Hematopoietic multipotent progenitor cell treated with erythropoietin and hydrocortisone succinate and interleukin-3 and kit ligand, for 15 days (in vitro differentiated cells): ENCODE measurements around the gene MRPL51.
"Not testable (repeated sequence)": the region's sequence is repeated elsewhere in the genome, so short reads cannot be mapped to it uniquely, and the experiment has no call there.

Experiments
- DNase-seq: peaks from one replicate; pipeline ENCODE4 v3.0.0-alpha.2; 2015; ENCODE audit warnings: low spot score

The MRPL51 gene

DNA sequence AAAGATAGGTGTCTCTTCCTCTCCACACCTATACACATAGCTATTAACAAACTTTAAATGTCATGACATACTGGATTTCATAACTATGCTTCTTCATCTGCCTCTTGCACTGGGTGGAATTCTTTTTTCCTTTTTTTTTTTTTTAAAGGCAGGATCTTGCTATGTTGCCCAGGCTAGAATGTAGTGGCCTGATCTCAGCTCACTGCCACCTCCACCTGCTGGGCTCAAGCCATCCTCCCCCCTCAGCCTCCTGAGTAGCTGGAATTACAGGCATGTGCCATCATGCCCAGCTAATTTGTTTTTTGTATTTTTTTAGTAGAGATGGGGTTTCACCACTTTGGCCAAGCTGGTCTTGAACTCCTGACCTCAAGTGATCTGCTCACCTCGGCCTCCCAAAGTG lies 4.8 kb downstream of the MRPL51 start:
- no peak for DNase-seq

DNA sequence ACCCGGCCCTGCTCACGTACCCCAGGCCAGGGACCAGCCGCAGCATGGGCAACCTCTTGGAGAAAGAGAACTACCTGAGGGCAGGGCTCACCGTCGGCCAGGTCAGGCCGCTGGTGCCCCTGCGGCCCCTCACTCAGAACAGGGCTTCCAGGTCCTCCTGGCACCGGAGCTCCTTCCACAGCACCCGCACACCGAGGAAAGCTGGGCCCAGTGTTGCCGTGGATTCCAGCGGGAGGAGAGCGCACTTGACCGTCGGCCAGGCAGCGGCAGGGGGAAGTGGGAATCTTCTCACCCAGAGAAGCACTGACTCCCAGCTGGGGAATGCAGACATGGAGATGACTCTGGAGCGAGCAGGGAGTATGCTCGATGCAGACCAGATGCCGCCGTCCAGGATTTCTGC lies 14.6 kb downstream of the MRPL51 start:
- no peak for DNase-seq

GRCh38 chr12:6477601-6478377 lies 15.3 kb downstream of the MRPL51 start:
- not testable (repeated sequence) for DNase-seq

DNA sequence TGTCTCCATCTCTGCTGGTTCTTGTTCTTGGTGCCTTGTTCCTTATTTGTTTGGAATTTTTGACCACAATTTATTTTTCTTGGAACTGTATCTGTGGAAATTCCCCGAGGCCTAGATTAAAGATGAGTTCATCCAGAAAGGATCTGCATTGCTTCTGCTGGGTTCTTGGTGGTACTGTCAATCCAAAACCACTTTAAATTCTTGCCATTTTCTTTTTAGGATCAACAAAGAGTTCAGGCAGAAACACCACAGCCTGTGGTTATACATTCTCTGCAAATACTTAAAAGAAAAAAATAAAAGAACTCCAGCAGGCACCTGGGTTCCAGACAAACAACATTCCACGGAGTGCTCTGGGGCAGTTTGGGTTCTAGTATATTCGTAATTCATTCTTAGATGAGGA lies 16.6 kb downstream of the MRPL51 start:
- DNase-seq = no peak

GRCh38 chr12:6475233-6475975 lies 17.7 kb downstream of the MRPL51 start:
- DNase-seq = not testable (repeated sequence)

DNA sequence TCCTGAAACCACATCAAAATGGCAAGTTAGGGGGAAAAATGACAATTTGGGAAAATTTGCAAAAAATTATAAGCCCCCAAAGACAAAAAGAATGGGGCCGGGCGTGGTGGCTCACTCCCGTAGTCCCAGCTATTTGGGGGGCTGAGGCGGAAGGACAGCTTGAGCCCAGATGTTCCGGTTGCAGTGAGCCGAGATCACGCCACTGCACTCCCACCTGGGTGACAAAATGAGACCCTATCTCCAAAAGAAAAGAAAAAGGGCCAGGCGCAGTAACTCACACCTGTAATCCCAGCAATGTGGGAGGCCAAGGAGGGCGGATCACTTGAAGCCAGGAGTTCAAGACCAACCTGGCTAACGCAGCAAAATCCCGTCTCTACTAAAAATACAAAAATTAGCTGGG lies 20.6 kb downstream of the MRPL51 start:
- no peak for DNase-seq

GRCh38 chr12:6471989-6472360 lies 21.1 kb downstream of the MRPL51 start:
- no peak for DNase-seq

DNA sequence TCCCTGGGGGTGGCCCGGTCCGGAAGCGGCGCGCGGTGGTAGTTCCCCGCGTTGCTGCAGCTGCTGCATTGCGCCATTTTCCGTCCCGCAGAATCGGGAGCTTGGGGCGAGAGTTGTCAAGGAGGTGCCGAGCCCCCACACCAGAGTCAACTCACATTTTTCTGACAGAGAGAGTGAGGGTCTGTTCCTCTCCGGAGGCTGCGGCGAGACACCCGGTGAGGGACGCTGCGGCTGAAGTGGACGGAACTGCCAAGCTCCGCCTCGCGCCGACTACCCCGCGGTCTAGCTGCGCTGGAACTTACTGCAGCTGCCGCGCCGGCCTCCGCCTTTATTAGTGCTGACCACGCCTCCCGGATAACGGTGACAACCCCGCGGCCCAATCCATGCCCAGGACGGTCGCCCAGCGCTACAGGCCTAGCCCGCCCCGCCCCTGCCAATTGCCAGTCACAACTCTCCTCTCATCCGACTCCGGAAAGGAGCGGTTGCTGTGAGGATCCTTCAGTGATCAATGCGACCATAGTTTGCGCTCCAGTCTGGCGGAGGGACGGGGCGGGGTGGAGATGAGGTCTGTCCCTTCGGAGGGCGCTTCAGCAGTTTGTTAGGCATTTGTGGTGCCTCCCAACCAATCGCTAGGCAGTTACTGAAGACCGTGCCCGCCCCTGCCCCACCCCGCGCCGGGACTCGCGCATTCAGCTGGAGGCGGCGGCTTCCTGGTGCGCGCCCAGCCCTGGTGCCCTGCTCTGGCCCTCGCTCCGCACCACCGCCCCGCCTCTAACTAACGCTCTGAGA lies 22.5 kb downstream of the MRPL51 start, which contains the start of gene VAMP1:
Gene VAMP1, minus strand, starts transcription at position 303 of the 789 bp plus-strand sequence. Its CDS starts 146 bp downstream, at position 157.
- DNase-seq = peak; percentile 96

DNA sequence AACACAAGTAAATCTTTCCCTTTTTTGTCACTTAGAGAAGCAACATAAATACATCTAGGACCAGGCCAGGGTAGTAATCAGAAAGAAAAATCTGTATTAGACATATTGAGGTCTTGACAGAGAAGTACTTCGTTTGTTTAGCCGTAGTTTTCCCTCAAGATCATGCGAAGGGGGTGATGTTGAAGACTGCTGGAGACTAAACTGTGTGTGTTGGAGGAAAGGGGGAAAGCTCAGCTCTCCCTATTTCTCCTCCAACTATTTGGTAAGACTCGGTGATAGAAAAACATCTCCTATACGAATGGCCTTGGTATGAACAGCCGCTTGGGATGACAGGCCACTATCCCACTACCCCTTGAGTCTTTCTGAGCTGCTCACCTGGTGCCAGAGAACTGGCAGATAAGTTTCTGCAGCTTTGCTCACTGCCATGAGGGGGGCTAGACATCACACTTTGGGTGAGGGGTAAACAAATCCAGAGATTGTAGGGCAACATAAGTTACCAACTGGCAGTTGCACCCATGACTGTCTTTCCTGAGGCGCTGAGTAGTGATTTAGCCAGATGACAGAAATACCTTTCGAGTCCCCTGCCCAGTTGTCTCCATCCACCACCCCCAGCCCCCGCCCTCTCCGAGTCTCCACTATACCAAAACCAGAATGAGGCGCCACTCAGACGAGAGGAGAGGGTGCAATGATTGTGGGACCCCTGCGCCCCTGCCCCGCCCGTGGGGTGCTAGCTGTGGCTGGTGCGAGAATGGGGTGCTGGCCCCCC lies 23.3 kb downstream of the MRPL51 start:
- DNase-seq = no peak

DNA sequence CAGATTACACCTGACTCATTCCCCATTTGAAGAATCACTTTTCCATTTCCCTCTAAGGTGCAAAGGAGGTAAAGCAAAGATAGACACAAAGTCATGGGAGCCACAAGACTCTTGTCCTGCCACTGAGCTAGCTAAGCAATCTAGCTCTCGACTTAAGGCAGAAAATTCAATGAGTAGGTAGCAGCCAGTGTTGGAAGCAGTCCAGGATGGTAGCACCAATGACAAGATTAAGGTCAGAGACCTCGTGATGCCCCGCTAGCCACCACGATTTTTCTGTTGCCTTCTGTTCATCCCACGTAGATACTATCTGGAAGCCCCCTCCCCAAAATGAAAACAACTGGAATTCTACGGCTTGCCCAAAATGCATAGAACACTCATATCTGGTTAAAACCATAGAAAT lies 24.0 kb downstream of the MRPL51 start:
- no peak for DNase-seq

DNA sequence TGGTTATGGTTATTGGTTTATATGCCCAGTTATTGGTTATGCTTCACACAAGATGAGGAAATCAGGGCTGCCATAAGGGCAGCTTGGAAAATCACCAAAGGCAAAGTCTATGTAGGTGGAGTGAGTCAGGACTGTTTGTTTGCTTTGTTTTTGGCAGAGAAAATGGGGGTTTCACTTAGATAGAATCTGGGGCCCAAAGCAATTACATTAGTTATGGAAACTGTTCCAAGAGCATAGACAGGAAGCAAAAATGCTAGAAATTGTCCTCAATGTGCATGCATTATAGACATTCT lies 24.8 kb downstream of the MRPL51 start:
- no peak for DNase-seq

GRCh38 chr12:6467571-6468282 lies 25.3 kb downstream of the MRPL51 start:
- not testable (repeated sequence) for DNase-seq

DNA sequence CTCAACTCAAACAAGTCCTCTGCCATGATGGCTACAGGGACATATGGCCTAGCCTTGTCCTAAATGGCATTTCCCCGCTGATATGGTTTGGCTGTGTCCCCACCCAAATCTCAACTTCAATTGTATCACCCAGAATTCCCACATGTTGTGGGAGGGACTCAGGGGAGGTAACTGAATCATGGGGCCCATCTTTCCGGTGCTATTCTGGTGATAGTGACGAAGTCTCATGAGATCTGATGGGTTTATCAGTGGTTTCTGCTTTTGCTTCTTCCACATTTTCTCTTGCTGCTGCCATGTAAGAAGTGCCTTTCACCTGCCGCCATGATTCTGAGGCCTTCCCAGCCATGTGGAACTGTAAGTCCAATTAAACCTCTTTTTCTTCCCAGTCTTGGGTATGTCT lies 26.3 kb downstream of the MRPL51 start:
- not testable (repeated sequence) for DNase-seq

GRCh38 chr12:6466184-6466573 lies 26.9 kb downstream of the MRPL51 start:
- DNase-seq = no peak

GRCh38 chr12:6465467-6466183 lies 27.4 kb downstream of the MRPL51 start:
- peak; percentile 82 for DNase-seq

- no peak for DNase-seq
Measured at GRCh38 chr12:6464531-6464930, 28.5 kb downstream of the MRPL51 start.

GRCh38 chr12:6463858-6464257 lies 29.2 kb downstream of the MRPL51 start:
- no peak for DNase-seq

DNA sequence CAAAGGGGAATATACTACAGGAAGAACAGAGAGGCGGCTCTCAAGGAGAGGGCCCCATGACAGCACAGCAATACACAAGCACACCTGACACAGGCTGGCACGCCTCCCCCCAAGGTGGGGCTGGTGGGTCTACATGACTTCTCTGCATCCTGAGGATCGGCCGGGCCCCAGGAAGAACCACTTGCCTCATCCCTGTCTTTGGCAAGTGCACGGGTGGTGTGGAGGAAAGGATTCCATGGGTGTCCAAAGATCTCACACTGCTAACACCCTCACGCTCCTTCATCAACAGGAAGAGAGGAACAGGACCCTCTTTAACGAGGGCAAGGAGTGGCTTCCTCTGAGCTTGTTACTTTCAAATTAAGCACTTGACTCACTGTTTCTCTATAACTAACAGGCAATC lies 29.8 kb downstream of the MRPL51 start:
- DNase-seq = no peak

GRCh38 chr12:6462234-6462995 lies 30.6 kb downstream of the MRPL51 start:
- DNase-seq = no peak
